WTC11 (cell line): ENCODE results near the gene ANKRD37. TPM values are rescaled to one million over a fixed set of nuclear protein-coding genes. Genes with fewer than 3 reads are reported as not detected.

Experiments used
- ATAC-seq: fragments of 200-7000 bp; cut with Tn5 transposase; 2 replicates; pipeline ENCODE4 v1.10.0; 2021; ENCODE audit warnings: mild to moderate bottlenecking, moderate library complexity
- CTCF ChIA-PET: fragments of 300-600 bp; sonication (Branson Sonifier 250); formaldehyde crosslinking; loops from one replicate; lab custom pipeline; 2021; ENCODE audit warnings: antibody characterized with exemption; lab: Charles Lee
- POLR2A ChIA-PET: fragments of 350-600 bp; sonication (Branson Sonifier 250); formaldehyde crosslinking; loops from one replicate; lab custom pipeline; 2021; ENCODE audit warnings: antibody characterized with exemption; lab: Charles Lee
- DNase-seq: peaks from one replicate; pipeline ENCODE4 v3.0.0; 2021; ENCODE audit warnings: low spot score
- H3K27ac Mint-ChIP-seq: 2 replicates; pipeline ENCODE4 v1.8.0; 2021; ENCODE audit warnings: mixed read lengths
- H3K27me3 Mint-ChIP-seq: 2 replicates; pipeline ENCODE4 v1.8.0; 2021; ENCODE audit warnings: low read depth, mild to moderate bottlenecking, moderate library complexity, mixed read lengths
- H3K36me3 Mint-ChIP-seq: 2 replicates; pipeline ENCODE4 v1.8.0; 2021; ENCODE audit warnings: mixed read lengths
- H3K4me1 Mint-ChIP-seq: 2 replicates; pipeline ENCODE4 v1.8.0; 2022; ENCODE audit warnings: mixed read lengths
- H3K4me3 Mint-ChIP-seq: 2 replicates; pipeline ENCODE4 v1.8.0; 2021; ENCODE audit warnings: mild to moderate bottlenecking, moderate library complexity, mixed read lengths
- H3K9me3 Mint-ChIP-seq: 2 replicates; pipeline ENCODE4 v1.8.0; 2021; ENCODE audit warnings: mixed read lengths
- ARID4B ChIP-seq: sonication (generic); formaldehyde crosslinking; IDR thresholded peaks from 2 replicates; pipeline ENCODE4 v1.8.0; 2023; ENCODE audit warnings: missing genetic modification reagents, mild to moderate bottlenecking, borderline replicate concordance
- ATF1 ChIP-seq: sonication (generic); formaldehyde crosslinking; IDR thresholded peaks from 2 replicates; pipeline ENCODE4 v1.8.1; 2023; ENCODE audit warnings: mild to moderate bottlenecking, moderate library complexity, missing genetic modification reagents
- ATF6 ChIP-seq: sonication (generic); formaldehyde crosslinking; IDR thresholded peaks from 2 replicates; pipeline ENCODE4 v1.8.1; 2023; ENCODE audit warnings: mild to moderate bottlenecking, missing genetic modification reagents
- CTCF ChIP-seq: fragments of 200-600 bp; IDR thresholded peaks from 2 replicates; pipeline ENCODE4 v1.8.0; 2022; ENCODE audit warnings: antibody characterized with exemption
- ELF4 ChIP-seq: sonication (generic); formaldehyde crosslinking; IDR thresholded peaks from 2 replicates; pipeline ENCODE4 v1.8.1; 2022; ENCODE audit warnings: low read depth, mild to moderate bottlenecking, moderate library complexity, missing genetic modification reagents
- FOXJ3 ChIP-seq: sonication (generic); formaldehyde crosslinking; IDR thresholded peaks from 2 replicates; pipeline ENCODE4 v1.9.0; 2021; ENCODE audit warnings: missing genetic modification reagents, mild to moderate bottlenecking, borderline replicate concordance
- FOXK1 ChIP-seq: sonication (generic); formaldehyde crosslinking; IDR thresholded peaks from 2 replicates; pipeline ENCODE4 v1.8.0; 2022; ENCODE audit warnings: mild to moderate bottlenecking, moderate library complexity, missing genetic modification reagents
- FOXP1 ChIP-seq: sonication (generic); formaldehyde crosslinking; IDR thresholded peaks from 2 replicates; pipeline ENCODE4 v1.8.0; 2022; ENCODE audit warnings: missing genetic modification reagents, mild to moderate bottlenecking, moderate library complexity, borderline replicate concordance
- HMGXB4 ChIP-seq: sonication (generic); formaldehyde crosslinking; IDR thresholded peaks from 2 replicates; pipeline ENCODE4 v1.8.1; 2023; ENCODE audit warnings: mild to moderate bottlenecking, moderate library complexity, missing genetic modification reagents
- IRF1 ChIP-seq: sonication (generic); formaldehyde crosslinking; IDR thresholded peaks from 2 replicates; pipeline ENCODE4 v1.8.0; 2023; ENCODE audit warnings: missing genetic modification reagents
- KAT7 ChIP-seq: sonication (generic); formaldehyde crosslinking; IDR thresholded peaks from 2 replicates; pipeline ENCODE4 v1.8.1; 2023; ENCODE audit warnings: missing genetic modification reagents, mild to moderate bottlenecking, borderline replicate concordance
- MAX ChIP-seq: sonication (generic); formaldehyde crosslinking; IDR thresholded peaks from 2 replicates; pipeline ENCODE4 v1.8.0; 2022; ENCODE audit warnings: mild to moderate bottlenecking, missing genetic modification reagents
- MLX ChIP-seq: sonication (generic); formaldehyde crosslinking; IDR thresholded peaks from 2 replicates; pipeline ENCODE4 v1.8.1; 2023; ENCODE audit warnings: mild to moderate bottlenecking, missing genetic modification reagents, moderate library complexity
- MYBL2 ChIP-seq: sonication (generic); formaldehyde crosslinking; IDR thresholded peaks from 2 replicates; pipeline ENCODE4 v1.8.1; 2023; ENCODE audit warnings: mild to moderate bottlenecking, moderate library complexity, missing genetic modification reagents
- NFYB ChIP-seq: sonication (generic); formaldehyde crosslinking; conservative IDR thresholded peaks from 2 replicates; pipeline ENCODE4 v1.8.0; 2022; ENCODE audit warnings: low read depth, missing genetic modification reagents
- NR2C2 ChIP-seq: sonication (generic); formaldehyde crosslinking; IDR thresholded peaks from 2 replicates; pipeline ENCODE4 v1.8.0; 2022; ENCODE audit warnings: mild to moderate bottlenecking, missing genetic modification reagents
- NR3C1 ChIP-seq: sonication (generic); formaldehyde crosslinking; conservative IDR thresholded peaks from 2 replicates; pipeline ENCODE4 v1.8.1; 2023; ENCODE audit warnings: low read depth, mild to moderate bottlenecking, missing genetic modification reagents
- SP1 ChIP-seq: sonication (generic); formaldehyde crosslinking; conservative IDR thresholded peaks from 2 replicates; pipeline ENCODE4 v1.8.1; 2022; ENCODE audit warnings: missing genetic modification reagents
- ZNF219 ChIP-seq: sonication (generic); formaldehyde crosslinking; IDR thresholded peaks from 2 replicates; pipeline ENCODE4 v1.8.0; 2023; ENCODE audit warnings: missing genetic modification reagents, mild to moderate bottlenecking, borderline replicate concordance
- ZNF512 ChIP-seq: sonication (generic); formaldehyde crosslinking; IDR thresholded peaks from 2 replicates; pipeline ENCODE4 v1.8.1; 2022; ENCODE audit warnings: missing genetic modification reagents, borderline replicate concordance
- ZNF671 ChIP-seq: fragments of 250-450 bp; sonication (Bioruptor Pico); IDR thresholded peaks from 2 replicates; pipeline ENCODE4 v1.8.0; 2021; ENCODE audit warnings: mild to moderate bottlenecking
- total RNA-seq: library from RNA; stranded (reverse); gene quantifications from 3 replicates; pipeline ENCODE4 v1.2.3, GENCODE V29; 2021

The ANKRD37 gene
- total RNA-seq, 1 experiment from 2014 or later: 3.0 TPM

- H3K27me3 Mint-ChIP-seq: no peaks in the 10 kb centered on the region
- TF ChIP-seq ATF1 (CRISPR knock-in tag) (no peak), KAT7 (CRISPR knock-in tag) (no peak), HMGXB4 (no peak), CTCF (no peak), FOXP1 (CRISPR knock-in tag) (no peak), NR2C2 (no peak)
- H3K27ac Mint-ChIP-seq: no peak overlapping the region
- no peaks in the 10 kb centered on the region for H3K4me1 Mint-ChIP-seq
- ATAC-seq (no peak), DNase-seq (no peak)
- H3K9me3 Mint-ChIP-seq: peaks cover 5% of the 10 kb centered on the region
- POLR2A ChIA-PET: no interaction called here
- H3K4me3 Mint-ChIP-seq: no peak overlapping the region
- CTCF ChIA-PET: no interaction called here
- H3K36me3 Mint-ChIP-seq: peaks cover 25% of the 10 kb centered on the region
Measured at GRCh38 chr4:185416955-185417354, 20.3 kb downstream of the ANKRD37 start.

- ChIA-PET CTCF (no interaction called here), POLR2A (no interaction called here)
- Mint-ChIP-seq H3K4me1 (peaks cover 8% of the 10 kb centered on the region), H3K36me3 (peaks cover 23% of the 10 kb centered on the region), H3K9me3 (peaks cover 5% of the 10 kb centered on the region), H3K27me3 (no peaks in the 10 kb centered on the region), H3K4me3 (no peak overlapping the region), H3K27ac (no peak overlapping the region)
- DNase-seq: no peak
- ATAC-seq: no peak
- TF ChIP-seq MYBL2 (CRISPR knock-in tag) (no peak), ZNF671 (no peak), NR3C1 (CRISPR knock-in tag) (no peak), FOXP1 (CRISPR knock-in tag) (no peak), ZNF219 (no peak), NFYB (CRISPR knock-in tag) (no peak), MLX (CRISPR knock-in tag) (no peak), ELF4 (CRISPR knock-in tag) (no peak), ARID4B (no peak), SP1 (CRISPR knock-in tag) (no peak), IRF1 (CRISPR knock-in tag) (no peak), MAX (no peak), FOXJ3 (no peak), ATF6 (no peak), FOXK1 (no peak), ZNF512 (CRISPR knock-in tag) (no peak)
Measured at GRCh38 chr4:185421366-185422124, 24.9 kb downstream of the ANKRD37 start.
